ENCODE results near the gene GNAS.

GNAS gene

GRCh38 chr20:58843128-58843556 lies 9.4 kb upstream of the GNAS start:
- peaks cover 44% of the 10 kb centered on the region for H3K27me3 ChIP-seq (ENCODE audit: insufficient read depth, poor library complexity, severe bottlenecking)
- H3K36me3 ChIP-seq (ENCODE audit: low read depth), result peaks cover 58% of the 10 kb centered on the region
- no peak for TF ChIP-seq CTCF (IDR thresholded peaks at IDR 0.05; ENCODE audit: poor library complexity, severe bottlenecking)
- H3K4me1 ChIP-seq (ENCODE audit: insufficient read depth, poor library complexity, severe bottlenecking), result no peaks in the 10 kb centered on the region
- DNase-seq (ENCODE audit: low spot score), result no peak
- no peak overlapping the region for H3K27ac ChIP-seq (ENCODE audit: poor library complexity, severe bottlenecking)
- no peak overlapping the region for H3K4me3 ChIP-seq (ENCODE audit: severe bottlenecking)
- no peak for ATAC-seq (ENCODE audit: low read depth)
- no peaks in the 10 kb centered on the region for H3K9me3 ChIP-seq (ENCODE audit: severe bottlenecking)

- peaks cover 26% of the 10 kb centered on the region for H3K27me3 ChIP-seq (ENCODE audit: insufficient read depth, poor library complexity, severe bottlenecking)
- ATAC-seq (ENCODE audit: low read depth), result no peak
Observed at GRCh38 chr20:58845706-58846105, 6.8 kb upstream of the GNAS start.

GRCh38 chr20:58847463-58847862 lies 5.1 kb upstream of the GNAS start:
- Histone ChIP-seq H3K27me3 (ENCODE audit: insufficient read depth, poor library complexity, severe bottlenecking) (peaks cover 14% of the 10 kb centered on the region), H3K4me1 (ENCODE audit: insufficient read depth, poor library complexity, severe bottlenecking) (peaks cover 7% of the 10 kb centered on the region), H3K4me3 (ENCODE audit: severe bottlenecking) (no peak overlapping the region), H3K27ac (ENCODE audit: poor library complexity, severe bottlenecking) (no peak overlapping the region), H3K36me3 (ENCODE audit: low read depth) (peaks cover 41% of the 10 kb centered on the region), H3K9me3 (ENCODE audit: severe bottlenecking) (no peaks in the 10 kb centered on the region)
- TF ChIP-seq CTCF (IDR thresholded peaks at IDR 0.05; ENCODE audit: poor library complexity, severe bottlenecking), result no peak
- no peak for ATAC-seq (ENCODE audit: low read depth)
- no peak for DNase-seq (ENCODE audit: low spot score)

More at GRCh38 chr20:58845706-58846105, 6.8 kb upstream of the GNAS start:
- no peak for TF ChIP-seq CTCF (IDR thresholded peaks at IDR 0.05; ENCODE audit: poor library complexity, severe bottlenecking)
- no peak overlapping the region for H3K4me3 ChIP-seq (ENCODE audit: severe bottlenecking)
- DNase-seq (ENCODE audit: low spot score), result no peak
- no peak overlapping the region for H3K27ac ChIP-seq (ENCODE audit: poor library complexity, severe bottlenecking)
- H3K4me1 ChIP-seq (ENCODE audit: insufficient read depth, poor library complexity, severe bottlenecking), result peaks cover 7% of the 10 kb centered on the region
- no peaks in the 10 kb centered on the region for H3K9me3 ChIP-seq (ENCODE audit: severe bottlenecking)
- H3K36me3 ChIP-seq (ENCODE audit: low read depth), result peaks cover 58% of the 10 kb centered on the region

GRCh38 chr20:58850693-58851174 lies 1.8 kb upstream of the GNAS start, which contains the start of gene GNAS-AS1:
TSS of gene GNAS-AS1 (minus strand) at chr20:58850902.
- H3K9me3 ChIP-seq (ENCODE audit: severe bottlenecking), result no peaks in the 10 kb centered on the region
- TF ChIP-seq CTCF (IDR thresholded peaks at IDR 0.05; ENCODE audit: poor library complexity, severe bottlenecking), result peak; percentile 35
- peak within 1 kb of the TSS; percentile 58 for H3K4me3 ChIP-seq (ENCODE audit: severe bottlenecking)
- peak; percentile 89 for ATAC-seq (ENCODE audit: low read depth)
- peaks cover 39% of the 10 kb centered on the region for H3K27me3 ChIP-seq (ENCODE audit: insufficient read depth, poor library complexity, severe bottlenecking)
- peak; percentile 99 for DNase-seq (ENCODE audit: low spot score)
- H3K4me1 ChIP-seq (ENCODE audit: insufficient read depth, poor library complexity, severe bottlenecking), result peaks cover 7% of the 10 kb centered on the region
- H3K36me3 ChIP-seq (ENCODE audit: low read depth), result peaks cover 27% of the 10 kb centered on the region
- no peak within 1 kb of the TSS for H3K27ac ChIP-seq (ENCODE audit: poor library complexity, severe bottlenecking)

GRCh38 chr20:58851221-58851968 lies 1.1 kb upstream of the GNAS start:
- H3K4me1 ChIP-seq (ENCODE audit: insufficient read depth, poor library complexity, severe bottlenecking), result peaks cover 7% of the 10 kb centered on the region
- no peak overlapping the region for H3K27ac ChIP-seq (ENCODE audit: poor library complexity, severe bottlenecking)
- DNase-seq (ENCODE audit: low spot score) (no peak), ATAC-seq (ENCODE audit: low read depth) (no peak)
- no peak for TF ChIP-seq CTCF (IDR thresholded peaks at IDR 0.05; ENCODE audit: poor library complexity, severe bottlenecking)
- no peaks in the 10 kb centered on the region for H3K9me3 ChIP-seq (ENCODE audit: severe bottlenecking)
- peak overlapping the region; percentile 58 for H3K4me3 ChIP-seq (ENCODE audit: severe bottlenecking)
- peaks cover 45% of the 10 kb centered on the region for H3K27me3 ChIP-seq (ENCODE audit: insufficient read depth, poor library complexity, severe bottlenecking)
- H3K36me3 ChIP-seq (ENCODE audit: low read depth), result peaks cover 20% of the 10 kb centered on the region

All from RWPE2 (cell line).